ENCODE data around the gene HNMT.

The HNMT gene

DNA sequence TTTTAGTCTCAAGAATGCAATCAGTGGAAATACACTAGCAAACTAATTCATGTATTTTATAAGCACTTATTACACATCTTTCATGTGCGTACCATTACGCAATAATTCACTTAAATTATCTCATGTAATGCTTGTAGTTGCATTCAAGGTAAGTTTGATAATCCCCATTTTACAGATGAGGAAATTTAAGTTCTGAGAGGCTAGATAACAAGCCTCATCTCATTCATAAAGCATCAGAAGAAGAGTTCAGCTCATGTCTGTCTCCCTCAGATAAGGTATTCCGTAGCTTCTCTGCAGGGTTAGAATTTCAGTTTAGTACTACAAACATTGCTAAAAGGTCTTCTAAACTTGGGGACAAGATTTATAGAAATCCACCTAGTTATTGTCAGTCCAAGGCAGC is 47.8 kb downstream of the HNMT start:
- FAIRE-seq (no peak), DNase-seq (ENCODE audit: low spot score) (no peak)

DNA sequence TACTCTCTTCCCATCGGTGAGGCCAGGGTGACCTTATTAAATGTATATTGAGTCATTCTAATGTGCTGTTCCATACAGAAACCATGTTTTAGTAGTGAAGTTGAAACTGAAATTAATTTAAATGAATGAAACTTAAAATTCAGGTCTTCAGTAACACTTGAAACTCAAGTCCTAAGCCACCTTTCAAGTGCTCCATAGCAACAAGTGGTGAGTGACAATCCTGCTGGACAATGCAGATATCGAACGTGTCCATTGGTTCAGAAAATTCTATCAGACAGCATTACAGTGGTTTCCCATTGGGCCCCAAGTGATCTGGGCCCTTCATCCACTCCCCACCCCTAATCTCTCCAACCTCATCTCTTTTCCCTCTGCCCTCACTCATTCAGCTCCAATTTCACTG is 48.7 kb downstream of the HNMT start:
- DNase-seq (ENCODE audit: low spot score) = no peak
- no peak for FAIRE-seq

DNA sequence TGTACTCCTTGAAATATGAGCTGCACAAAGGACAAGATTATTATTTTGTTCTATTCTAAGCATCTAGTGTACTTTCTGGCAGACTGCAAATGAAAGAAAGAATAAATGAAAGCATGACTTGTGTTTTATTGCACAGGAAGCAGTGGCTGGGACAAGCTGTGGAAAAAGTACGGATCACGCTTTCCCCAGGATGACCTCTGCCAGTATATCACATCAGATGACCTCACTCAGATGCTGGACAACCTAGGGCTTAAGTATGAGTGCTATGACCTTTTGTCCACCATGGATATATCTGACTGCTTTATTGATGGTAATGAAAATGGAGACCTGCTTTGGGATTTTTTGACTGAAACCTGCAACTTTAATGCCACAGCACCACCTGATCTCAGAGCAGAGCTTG is 49.4 kb downstream of the HNMT start:
- FAIRE-seq (no peak), DNase-seq (ENCODE audit: low spot score) (no peak)

DNA sequence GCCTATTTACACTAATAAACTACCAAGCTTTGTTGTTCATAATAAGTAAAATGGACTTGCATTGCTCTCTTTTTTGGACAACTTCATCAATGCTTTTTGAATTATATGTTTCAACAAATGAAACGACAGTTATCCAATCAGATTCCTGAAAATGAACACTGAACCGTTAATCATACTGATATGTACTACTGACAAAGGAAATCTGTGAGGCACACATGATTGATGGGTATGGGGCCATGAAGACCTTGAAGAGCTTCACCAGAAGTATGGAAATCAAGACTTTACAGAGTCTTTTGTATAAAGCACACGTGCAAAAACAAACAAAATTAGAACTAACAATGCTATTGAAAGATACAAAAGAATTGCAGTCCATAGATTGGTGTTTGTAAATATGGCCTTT is 51.2 kb downstream of the HNMT start:
- no peak for FAIRE-seq
- no peak for DNase-seq (ENCODE audit: low spot score)

DNA sequence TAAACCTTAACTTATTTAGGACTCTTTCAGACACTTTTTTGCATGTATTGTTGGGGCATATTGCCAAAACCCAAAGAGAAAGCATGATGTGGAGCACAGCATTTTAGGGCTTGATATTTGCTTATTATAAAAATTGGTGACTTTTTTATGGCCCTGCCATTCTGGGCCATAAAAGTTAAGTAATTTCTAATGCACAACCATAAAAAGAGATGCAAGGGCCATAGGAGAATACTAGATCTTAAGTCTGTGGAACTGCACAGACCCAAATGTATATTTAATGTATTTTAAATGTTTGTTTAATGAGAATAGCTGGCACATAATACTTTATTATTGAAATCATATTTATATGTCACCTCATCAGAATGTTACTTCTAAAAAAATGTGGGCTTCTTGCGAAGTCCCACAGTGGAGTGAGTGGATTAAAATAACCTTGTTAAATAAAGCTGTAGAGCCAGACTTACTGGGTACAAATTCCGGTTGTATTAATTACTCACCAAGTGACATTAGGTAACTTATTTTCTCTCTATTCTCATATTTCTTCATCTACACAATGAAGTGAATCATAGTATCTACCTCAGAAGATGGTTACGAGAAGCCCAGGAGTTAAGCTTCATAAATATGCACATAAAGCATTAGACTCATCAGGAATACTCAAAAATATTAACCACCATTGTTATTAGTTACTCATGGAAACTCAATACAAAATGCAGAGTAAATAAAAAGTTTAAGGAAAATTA is 52.2 kb downstream of the HNMT start:
- FAIRE-seq (no peak), DNase-seq (ENCODE audit: low spot score) (no peak)

DNA sequence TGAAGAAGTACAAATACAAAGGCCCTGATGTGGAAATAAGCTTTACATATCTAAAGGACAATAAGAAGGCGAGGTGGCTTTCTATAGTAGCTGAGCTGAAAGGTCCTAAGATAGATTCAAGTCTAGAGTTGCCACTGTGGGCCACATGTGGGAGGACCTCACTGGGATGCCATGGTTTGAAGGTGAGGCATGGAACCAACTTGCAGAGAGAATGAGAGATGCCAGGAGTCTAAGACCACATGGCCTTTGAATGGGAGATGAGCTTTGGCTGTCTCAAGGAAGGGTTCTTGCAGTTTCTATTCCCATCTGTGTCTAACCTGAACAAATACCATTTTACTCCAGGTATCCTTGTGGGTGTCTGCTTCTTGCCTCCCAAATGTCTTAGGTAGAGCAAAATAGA is 53.6 kb downstream of the HNMT start:
- no peak for DNase-seq (ENCODE audit: low spot score)
- no peak for FAIRE-seq

DNA sequence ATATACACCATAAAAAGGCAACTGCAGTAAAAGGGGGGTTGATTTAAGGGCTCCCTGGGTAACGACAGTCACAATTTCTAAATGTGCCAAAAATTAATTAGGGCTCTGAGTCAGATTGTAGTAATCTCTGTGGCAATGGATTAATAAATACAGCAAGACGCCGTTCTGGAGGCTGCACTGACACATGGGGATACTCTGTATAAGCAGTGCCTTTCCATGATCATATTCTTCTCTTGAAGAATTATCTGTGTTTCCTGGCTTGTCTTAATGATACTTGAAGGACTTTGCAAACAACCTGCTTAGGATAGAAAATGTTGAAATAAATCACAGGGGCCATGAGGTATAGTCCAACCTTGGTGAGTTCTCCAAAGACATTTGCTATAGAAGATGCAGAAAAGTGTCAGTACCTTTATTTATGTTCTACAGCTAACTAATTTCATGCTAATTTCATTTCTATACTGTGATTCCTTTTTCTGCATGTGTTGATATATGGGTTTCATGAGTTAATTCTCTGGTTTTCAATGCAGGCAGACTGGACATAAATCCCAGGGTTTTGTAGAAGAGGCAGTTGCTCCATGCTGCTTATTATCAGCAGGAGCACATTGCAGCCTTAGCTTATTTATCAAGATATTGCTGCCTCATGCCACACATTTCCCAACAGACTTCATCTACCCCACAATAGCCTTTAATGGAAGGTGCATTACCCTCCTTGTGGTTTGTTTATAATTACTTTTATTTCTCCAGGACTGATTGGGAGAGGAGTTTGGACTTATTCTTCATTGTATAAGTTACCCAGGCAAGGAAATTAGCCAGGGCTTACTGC is 54.8 kb downstream of the HNMT start:
- FAIRE-seq (no peak), DNase-seq (ENCODE audit: low spot score) (no peak)

DNA sequence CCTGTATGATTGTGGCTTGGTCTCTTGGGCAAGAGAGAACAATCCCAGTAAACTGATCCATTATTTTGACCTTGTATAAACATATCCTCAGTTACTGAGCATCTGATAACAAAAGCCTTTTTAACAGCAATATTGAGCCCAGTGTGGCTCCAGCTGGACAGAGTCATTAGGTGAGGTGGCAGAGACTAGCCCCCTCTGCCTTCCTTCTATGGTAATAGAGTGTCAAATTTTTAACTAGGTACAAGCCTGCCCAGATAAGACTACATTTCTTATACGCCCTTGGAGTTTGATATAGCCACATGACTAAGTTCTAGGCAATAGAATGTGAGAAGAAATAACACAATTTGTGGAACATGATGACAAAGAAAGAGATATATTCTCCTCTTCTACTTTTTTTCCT is 56.2 kb downstream of the HNMT start:
- no peak for FAIRE-seq

DNA sequence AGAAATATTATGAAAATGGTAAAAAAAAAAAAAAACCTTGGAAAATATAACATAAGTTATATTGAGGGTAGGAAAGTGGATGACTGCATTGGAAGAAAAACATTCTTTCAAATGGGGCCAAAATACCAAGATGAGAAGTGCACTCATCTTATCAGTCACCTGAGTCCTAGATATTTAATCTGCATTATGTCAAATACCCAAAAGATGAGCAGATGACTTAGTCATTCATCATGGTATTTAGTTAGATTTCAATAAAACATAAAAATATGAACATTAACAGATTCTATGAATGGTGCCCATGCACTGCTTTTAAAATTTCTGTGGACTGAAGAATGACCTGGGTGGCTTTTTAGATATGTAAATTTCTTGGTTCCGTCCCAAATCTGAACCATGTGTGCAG is 56.9 kb downstream of the HNMT start:
- DNase-seq (ENCODE audit: low spot score) (no peak), FAIRE-seq (no peak)

More for the DNA sequence above, 56.2 kb downstream of the HNMT start:
- DNase-seq (ENCODE audit: low spot score) = no peak

DNA sequence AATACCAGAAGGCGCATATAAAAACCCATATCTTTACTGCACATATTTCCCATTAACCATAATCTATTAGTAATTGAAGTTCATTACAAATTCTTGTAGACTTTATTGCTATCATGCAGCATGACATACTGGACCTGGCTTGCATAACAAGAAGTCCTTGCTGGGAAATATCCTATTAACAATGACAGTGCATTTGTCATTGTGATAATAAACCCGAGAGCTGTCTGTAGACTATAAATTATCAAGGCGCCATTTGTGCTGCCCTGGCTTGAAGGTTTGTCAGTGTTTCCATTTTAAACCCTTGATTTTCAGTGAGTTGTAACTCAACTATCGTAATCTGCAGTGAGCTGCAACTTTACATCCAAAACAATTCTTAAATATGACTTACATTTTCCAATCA is 59.0 kb downstream of the HNMT start:
- no peak for DNase-seq (ENCODE audit: low spot score)
- FAIRE-seq = no peak

DNA sequence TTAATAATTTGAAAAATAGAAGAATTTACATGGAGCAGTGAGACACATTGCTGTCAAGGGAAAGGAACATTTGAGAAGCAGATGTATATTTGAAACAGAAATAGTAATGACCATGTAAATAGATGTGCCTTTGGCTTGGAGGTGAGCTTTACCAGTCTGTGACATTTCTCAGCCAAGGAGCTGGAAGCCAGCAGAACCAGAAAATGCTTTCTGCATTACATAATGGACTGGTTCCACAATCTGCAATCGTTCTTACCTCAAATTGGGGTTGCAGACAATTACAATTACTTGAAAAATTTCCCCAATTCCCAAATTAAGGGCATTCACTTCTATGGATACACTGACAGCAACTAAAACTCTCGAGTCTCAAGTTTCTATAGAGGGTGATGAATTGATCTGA is 59.7 kb downstream of the HNMT start:
- no peak for FAIRE-seq

DNA sequence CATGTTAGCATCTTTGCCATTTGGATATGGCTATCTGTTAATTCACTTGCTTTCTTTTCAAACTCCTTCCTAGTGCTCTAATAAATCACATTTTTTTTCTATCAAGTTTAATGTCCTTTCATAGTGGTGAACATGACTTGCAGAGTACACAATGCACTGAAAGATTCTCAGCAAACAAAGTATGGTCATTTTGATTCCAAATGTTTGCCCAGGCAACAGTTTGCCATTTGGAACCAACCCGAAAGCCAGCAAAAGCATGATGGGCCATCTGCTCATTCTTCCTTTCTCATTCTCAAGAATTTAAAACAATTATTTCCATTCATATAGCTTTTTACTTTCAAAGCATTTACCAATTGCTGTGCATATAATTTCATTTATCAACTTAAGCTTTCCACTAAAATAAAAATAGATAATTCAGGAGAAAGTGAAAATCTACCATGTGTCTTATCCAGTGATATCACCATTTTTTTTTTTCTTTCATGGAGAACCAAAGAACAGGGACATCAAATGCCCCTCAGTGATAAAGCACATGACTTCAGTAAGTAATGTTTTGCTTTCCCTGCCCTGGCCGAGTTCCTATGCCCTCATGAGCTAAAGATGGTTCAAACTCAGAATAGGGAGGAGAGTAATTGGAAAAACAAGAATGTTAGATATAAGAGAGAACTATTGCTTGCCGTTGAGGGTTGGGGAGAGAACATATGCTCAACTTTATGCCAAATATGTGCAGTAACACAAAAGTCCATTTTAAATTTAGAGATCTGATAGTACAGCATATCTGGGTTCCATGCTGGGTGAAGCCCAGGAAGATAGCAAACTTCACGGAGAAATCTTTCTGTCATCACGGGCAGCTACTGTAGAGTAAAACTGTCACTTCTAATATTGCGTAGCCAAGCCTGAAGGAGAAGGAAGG is 62.1 kb downstream of the HNMT start:
- FAIRE-seq (no peak), DNase-seq (ENCODE audit: low spot score) (no peak)

More for the DNA sequence above, 59.7 kb downstream of the HNMT start:
- DNase-seq (ENCODE audit: low spot score) = no peak

DNA sequence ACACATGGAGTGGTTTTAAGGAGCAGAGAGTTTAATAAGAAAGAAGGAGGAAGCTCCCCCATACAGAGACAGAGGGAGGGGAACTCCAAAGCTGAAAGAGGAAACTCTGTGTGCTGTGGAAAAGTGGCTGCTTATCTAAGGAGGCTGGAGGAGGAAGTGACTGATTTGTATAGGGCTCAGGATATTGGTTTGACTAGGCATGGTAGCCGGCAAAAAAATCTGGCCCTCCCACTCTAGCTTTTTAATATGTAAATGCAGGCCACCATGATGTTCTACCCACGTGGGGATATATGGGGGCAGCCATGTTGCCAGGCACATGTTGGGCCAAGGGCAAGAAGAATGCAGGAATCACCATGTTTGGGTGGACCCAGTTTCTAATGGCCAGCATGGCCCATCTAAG is 64.3 kb downstream of the HNMT start:
- FAIRE-seq = no peak
- DNase-seq (ENCODE audit: low spot score) = no peak

DNA sequence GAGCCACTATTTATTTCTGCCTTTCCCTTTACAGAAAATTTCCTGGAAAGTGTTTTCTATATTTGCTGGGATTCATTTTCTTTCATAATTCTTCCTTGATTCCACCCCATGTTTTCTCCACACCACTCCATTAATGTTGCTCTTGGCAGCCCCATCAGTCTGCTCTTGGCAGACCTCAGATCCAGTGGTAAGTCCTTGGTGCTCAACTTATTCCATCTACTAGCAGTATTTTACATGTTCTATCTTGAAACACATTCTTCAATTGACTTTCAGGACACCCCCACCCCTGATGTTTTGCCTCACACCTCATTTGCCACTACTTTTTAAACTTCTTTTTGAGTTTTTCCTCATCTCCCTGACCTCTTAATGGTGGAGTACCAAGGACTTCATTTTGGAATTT is 65.0 kb downstream of the HNMT start:
- DNase-seq (ENCODE audit: low spot score) (no peak), FAIRE-seq (no peak)

DNA sequence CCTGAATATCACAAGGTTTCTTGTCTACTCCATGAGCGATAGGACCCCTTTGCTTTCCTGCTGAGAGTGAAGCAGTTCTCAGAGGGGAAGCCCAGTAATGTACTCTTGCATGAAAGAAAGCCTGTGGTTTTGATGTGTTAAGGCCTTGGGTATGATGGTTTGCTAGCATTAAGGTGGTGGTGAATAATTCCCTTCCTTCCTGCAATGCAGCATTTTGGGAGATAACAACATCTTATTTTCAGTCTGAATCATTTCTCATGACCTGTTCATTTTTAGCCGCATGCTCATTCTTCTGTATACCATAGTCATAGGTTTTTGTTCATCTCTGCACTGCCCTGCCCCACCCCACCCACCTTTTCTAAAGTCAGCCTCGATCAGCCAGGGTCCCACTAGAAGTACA is 66.2 kb downstream of the HNMT start:
- DNase-seq (ENCODE audit: low spot score) (peak; percentile 53), FAIRE-seq (no peak)

DNA sequence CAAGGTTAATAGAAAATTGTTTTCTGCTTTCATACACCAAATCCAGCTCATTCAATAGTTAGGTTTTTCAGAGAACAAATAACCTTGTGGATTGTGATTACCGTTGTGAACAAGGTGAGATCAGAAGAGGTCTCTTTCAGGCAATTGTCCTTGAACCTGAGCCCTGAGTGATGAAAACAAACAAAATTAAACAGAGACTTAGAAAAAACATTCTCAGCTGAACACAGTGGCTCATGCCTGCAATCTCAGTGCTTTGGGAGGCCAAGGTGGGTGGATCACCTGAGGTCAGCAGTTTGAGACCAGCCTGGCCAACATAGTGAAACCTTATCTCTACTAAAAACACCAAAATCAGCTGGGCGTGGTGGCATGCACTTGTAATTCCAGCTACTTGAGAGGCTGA is 68.1 kb downstream of the HNMT start:
- FAIRE-seq (no peak), DNase-seq (ENCODE audit: low spot score) (no peak)

DNA sequence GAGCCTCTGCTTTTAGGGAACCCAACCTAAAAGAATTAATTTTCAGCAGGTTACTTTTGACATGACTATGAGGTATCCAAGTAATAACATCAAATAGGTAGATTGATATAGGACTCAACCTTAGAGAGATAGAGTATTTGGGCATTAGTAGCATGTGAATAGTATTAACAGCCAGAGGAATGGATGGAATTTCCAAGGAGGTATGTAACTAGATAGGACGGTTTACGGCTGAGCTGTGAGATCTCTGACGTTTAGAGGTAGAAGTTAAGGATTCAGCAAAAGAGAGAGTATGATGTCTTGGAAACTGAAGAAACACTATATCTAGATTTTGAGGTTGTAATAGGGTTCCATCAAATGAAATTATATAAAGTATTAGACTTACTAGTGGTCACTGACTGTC is 70.3 kb downstream of the HNMT start:
- DNase-seq (ENCODE audit: low spot score) = no peak
- no peak for FAIRE-seq

DNA sequence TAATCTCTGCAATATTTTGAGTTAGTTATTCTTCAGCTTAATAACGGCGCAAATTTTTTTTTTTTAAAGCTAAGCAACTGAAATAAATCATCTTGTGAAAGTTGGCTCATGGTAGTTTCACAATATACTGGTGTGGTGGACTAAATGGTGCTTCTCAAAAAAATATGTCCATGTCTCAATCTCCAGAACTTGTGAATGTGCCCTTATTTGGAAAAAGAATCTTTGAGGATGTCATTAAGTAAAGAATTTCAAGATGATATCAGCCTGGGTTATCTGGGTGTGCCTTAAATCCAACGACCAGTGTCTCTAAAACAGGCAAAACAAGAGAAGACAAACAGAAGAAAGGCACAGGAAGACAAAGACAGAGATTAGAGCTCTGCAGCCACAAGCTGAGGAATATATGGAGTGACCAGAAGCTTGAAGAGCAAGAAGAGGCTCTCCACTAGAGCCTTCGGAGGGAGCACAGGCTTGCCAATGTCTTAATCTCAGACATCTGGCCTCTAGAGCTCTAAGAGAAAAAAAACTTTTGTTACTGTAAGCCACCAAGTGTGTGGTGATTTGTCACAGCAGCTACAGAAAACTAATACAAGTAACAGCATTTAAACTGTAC is 71.4 kb downstream of the HNMT start:
- FAIRE-seq (no peak), DNase-seq (ENCODE audit: low spot score) (no peak)

DNA sequence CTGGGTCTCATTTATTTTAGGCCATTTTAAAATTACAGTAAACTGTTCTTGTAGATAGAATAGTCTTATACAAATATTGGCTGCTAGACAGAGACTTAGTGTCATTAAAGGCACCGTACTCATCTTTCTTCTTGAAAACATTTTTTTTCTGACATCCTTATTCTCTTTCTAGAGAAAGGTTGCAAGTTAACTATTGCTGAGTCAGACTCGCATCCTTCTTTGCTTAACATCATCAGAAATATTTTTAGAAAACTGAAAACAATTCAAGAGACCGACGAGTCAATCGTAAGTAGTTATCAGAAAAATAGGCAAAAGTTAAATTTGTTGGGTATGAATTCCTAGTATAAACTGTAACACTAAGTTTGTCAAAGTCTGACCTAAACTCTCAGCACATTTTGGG is 72.2 kb downstream of the HNMT start:
- FAIRE-seq (no peak), DNase-seq (ENCODE audit: low spot score) (no peak)

DNA sequence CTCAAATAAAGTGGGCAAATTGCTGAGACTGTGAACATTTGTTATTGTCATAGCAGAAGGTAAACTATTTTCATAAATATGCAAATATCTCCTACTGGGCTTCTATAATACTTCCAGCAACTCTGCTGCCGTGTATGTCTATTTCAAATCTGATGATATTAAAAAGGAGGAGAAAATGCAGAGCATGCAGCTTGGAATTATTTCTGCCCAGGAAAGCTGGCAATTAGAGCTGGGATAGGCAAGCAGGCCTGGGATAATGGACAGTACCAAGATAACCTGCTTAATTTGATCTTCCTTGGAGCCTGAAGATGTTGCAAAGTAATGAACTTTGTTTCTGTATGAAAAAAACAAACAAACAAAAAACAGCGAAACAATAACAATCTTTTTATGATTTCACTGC is 72.8 kb downstream of the HNMT start:
- no peak for DNase-seq (ENCODE audit: low spot score)
- FAIRE-seq = no peak

DNA sequence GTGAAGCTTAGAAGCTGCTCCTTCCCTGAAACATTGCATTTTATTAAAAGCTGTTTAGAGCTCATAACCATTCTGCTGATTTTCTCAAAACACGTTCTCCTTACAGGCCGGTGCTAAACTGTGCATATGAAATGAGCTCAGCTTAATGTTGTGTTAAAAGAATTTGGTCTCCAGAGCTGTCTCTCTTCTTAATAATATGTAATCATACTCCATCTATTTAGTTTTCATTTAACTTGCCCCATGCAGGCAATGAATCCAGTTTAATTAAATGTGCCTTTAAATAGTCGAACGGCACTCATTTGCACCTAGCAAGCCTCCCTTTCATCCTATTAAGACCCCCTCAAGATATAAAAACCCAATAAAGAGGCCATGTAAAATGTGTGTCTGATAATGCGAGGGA is 76.3 kb downstream of the HNMT start:
- no peak for DNase-seq (ENCODE audit: low spot score)
- no peak for FAIRE-seq

DNA sequence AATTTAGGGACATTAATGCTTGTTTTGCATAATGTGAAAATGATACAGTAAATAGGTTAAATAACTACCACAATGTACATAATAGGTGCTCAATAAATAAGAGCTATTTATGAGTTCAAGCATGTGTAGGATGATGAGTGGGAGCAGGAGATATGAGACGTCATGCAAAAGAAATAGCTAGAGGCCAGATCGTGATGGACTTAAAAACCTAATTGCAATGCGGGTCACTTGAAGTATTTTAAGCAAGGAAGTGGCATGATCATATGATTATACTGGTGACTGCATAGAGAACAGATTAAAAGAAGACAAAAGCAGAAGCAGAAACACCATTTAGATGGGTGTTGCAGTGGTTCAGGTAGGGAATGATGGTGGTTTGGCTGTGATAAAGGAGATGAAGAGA is 78.0 kb downstream of the HNMT start:
- DNase-seq (ENCODE audit: low spot score) (no peak), FAIRE-seq (no peak)

Measured in RCC 7860 (cell line).